Brain microvascular endothelial cell (primary cell): ENCODE measurements around the gene CD37.
"Not testable (repeated sequence)": the region's sequence is repeated elsewhere in the genome, so short reads cannot be mapped to it uniquely, and the experiment has no call there.

Experiments
- DNase-seq: peaks from one replicate; pipeline ENCODE4 v3.0.0-alpha.2; 2020
- H3K27ac ChIP-seq: fragments of 250-450 bp; sonication (Bioruptor Pico); 2 replicates; pipeline ENCODE4 v1.5.1; 2020; ENCODE audit warnings: mild to moderate bottlenecking, moderate library complexity
- H3K27me3 ChIP-seq: fragments of 250-450 bp; sonication (Bioruptor Pico); replicated peaks from 2 replicates; pipeline ENCODE4 v1.5.1; 2020; ENCODE audit warnings: mild to moderate bottlenecking
- H3K36me3 ChIP-seq: fragments of 250-450 bp; sonication (Bioruptor Pico); replicated peaks from 2 replicates; pipeline ENCODE4 v1.5.1; 2020; ENCODE audit warnings: mild to moderate bottlenecking
- H3K4me3 ChIP-seq: 2 replicates; pipeline ENCODE4 v1.5.1; 2011; ENCODE audit warnings: low read depth, mild to moderate bottlenecking, control low read depth, low read length, moderate library complexity
- CTCF ChIP-seq: IDR thresholded peaks from 2 replicates; pipeline ENCODE4 v1.5.1; 2011; ENCODE audit warnings: low read depth, mild to moderate bottlenecking, moderate library complexity, low read length, control low read depth, inconsistent platforms; ENCODE audit errors: missing control alignments
- in situ Hi-C: cut with HindIII; loops from 2 replicates; pipeline ENCODE4 v1.10.0; 2017; ENCODE audit warnings: low sequenced_read_pairs, low pct_ligation_motif_present

Gene CD37

GRCh38 chr19:49295208-49295880, 39.9 kb upstream of the CD37 start:
- Histone ChIP-seq H3K27ac (no peak overlapping the region), H3K27me3 (no peaks in the 10 kb centered on the region), H3K4me3 (no peak overlapping the region), H3K36me3 (no peaks in the 10 kb centered on the region)
- no peak for DNase-seq
- TF ChIP-seq CTCF: no peak
- in situ Hi-C loops: no loop called here

GRCh38 chr19:49297403-49297802, 37.8 kb upstream of the CD37 start:
- in situ Hi-C loops: no loop called here
- no peak overlapping the region for H3K4me3 ChIP-seq
- DNase-seq: peak; percentile 13

GRCh38 chr19:49298653-49299052, 36.6 kb upstream of the CD37 start:
- in situ Hi-C loops, H3K4me3 ChIP-seq, H3K27ac ChIP-seq, H3K27me3 ChIP-seq, H3K36me3 ChIP-seq, DNase-seq: not testable (repeated sequence)

More at GRCh38 chr19:49297403-49297802, 37.8 kb upstream of the CD37 start:
- no peaks in the 10 kb centered on the region for H3K36me3 ChIP-seq
- no peak overlapping the region for H3K27ac ChIP-seq
- TF ChIP-seq CTCF: no peak
- H3K27me3 ChIP-seq: no peaks in the 10 kb centered on the region

- in situ Hi-C loops: no loop called here
- Histone ChIP-seq H3K36me3 (no peaks in the 10 kb centered on the region), H3K27ac (no peak overlapping the region), H3K27me3 (no peaks in the 10 kb centered on the region), H3K4me3 (peak overlapping the region; percentile 7)
- peak; percentile 72 for DNase-seq
- TF ChIP-seq CTCF: peak; percentile 96
These were observed 33.9 kb upstream of the CD37 start for GRCh38 chr19:49301165-49301865.

- Histone ChIP-seq H3K27ac (no peak overlapping the region), H3K36me3 (no peaks in the 10 kb centered on the region), H3K27me3 (no peaks in the 10 kb centered on the region), H3K4me3 (no peak overlapping the region)
- no peak for TF ChIP-seq CTCF
- DNase-seq: no peak
- in situ Hi-C loops: no loop called here
These were observed 33.3 kb upstream of the CD37 start for GRCh38 chr19:49301866-49302252.

- in situ Hi-C loops, H3K36me3 ChIP-seq, H3K4me3 ChIP-seq, DNase-seq, H3K27me3 ChIP-seq, H3K27ac ChIP-seq: not testable (repeated sequence)
These were observed 28.5 kb upstream of the CD37 start for GRCh38 chr19:49306734-49307133.
